HG02970 (cell line): ENCODE data around the gene SLC46A1.

Experiments used
- ATAC-seq: cut with Tn5 transposase; IDR thresholded peaks from one replicate; pipeline ENCODE4 v1.9.1; 2021; ENCODE audit warnings: mild to moderate bottlenecking, moderate library complexity, moderate number of reproducible peaks; ENCODE audit not compliant: unreplicated experiment, low FRiP score

The SLC46A1 gene

DNA sequence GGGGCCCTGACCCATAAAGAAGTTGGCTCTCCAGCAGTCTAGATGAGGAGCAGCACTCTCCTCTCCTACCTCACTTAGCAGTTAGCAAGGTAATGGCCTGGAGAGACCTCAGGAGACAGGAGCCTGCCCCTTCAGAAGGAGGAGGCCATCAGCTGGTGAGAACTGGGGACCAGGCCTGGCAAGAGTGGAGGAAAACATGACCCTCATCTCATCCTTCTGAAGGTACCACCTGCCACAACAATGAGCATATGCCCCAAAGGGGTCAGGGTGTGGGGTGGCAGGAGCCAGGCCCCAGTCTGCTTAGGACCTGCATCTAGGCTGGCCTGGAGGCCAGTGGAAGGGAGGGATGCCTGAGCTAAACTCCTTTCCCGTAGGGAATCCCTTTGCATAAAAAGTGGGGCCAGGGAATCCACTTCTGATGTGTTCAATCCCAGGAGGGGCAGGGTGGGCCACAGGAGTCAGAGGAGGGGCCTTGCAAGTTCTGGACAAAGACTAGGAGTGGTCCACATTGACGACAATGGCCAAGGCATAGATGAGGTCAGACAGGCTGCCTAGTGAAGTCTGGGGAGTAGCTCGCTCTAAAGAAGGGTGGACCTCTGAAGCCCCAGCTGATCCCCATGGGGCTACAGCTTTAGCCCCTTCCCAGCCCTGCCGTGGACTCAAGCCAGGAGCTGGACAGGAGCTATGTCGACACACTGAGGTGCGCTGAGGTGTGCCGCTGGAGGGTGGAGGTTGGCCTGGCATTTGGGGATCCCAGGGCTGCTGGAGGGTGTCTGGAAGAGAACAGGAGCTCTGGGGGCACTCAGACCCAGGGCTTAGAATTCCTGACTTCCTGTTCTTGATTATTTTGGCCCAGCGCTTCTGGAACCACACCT is 42.0 kb downstream of the SLC46A1 start:
- ATAC-seq = no peak

DNA sequence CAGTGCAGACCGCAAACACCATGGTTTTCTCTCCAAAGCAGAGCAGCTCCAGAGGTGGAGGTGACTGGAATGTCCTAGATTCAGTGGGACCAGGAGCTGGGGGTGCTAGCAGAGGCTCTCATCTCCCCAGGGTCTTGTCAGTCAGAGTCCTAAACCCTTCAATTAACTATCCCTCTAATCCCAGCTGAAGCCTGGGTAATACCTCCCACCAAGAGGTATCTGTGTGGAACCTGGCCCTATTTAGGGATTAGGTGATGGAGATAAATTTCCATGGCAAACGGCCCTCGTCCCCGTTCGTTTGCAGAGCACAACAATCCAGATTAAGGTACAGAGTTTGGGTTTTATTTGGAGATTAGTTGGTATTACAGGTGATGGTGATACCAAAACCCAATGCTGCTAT is 42.8 kb downstream of the SLC46A1 start:
- ATAC-seq = no peak

DNA sequence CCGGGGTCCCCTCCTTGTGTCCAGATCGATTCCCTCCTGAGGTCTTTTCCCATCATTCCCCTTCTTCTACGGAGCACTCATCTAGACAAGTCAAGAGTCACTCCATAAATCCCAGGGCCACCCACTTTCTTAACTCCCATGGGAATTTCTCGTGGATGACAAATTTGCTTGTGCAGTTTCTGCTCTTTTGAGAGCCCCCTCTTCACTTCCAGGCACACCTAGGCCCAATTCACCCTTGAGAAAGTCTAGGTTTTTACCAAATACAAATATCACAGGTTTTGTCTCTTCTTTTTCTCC is 48.2 kb downstream of the SLC46A1 start:
- no peak for ATAC-seq

DNA sequence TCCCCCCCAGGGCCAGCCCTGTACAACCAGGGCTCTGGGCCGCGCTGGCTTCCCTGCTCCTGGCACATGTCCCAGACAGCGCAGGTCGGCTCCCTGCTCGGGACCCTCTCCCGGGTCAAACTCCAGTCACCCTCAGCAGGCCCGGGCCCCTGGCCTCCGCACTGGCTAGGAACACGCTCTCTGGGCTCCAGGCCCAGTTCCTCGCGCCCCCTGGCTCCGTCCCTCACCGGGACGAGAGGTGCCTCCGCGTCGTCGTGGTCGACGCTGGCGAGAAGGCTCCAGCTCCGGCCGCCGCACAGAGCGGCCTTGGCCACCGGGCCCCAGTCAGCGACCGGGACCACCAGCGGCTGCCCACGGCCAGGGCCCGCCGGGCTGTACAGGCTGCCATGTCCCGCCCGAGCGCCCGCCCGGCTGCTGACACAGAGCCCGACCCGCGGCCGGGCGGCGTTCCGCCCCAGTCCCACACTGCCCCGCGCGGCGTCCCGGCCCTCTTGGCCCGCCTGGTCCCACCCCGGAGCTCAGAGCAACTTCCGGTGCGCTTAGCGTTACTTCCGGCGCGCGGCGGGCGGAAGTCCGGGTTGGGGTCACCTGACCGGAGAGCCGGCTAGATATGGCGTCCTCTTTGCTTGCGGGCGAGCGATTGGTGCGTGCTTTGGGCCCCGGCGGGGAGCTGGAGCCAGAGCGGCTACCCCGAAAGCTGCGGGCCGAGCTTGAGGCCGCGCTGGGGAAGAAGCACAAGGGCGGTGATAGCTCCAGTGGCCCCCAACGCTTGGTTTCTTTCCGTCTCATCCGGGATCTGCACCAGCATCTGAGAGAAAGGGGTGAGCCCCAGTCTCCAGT is 48.7 kb downstream of the SLC46A1 start, which contains the start of gene POLDIP2:
Gene POLDIP2 (minus strand): TSS at position 467 of the 840 bp plus-strand sequence. CDS start 79 bp downstream, at position 388.
- ATAC-seq = peak; percentile 98

DNA sequence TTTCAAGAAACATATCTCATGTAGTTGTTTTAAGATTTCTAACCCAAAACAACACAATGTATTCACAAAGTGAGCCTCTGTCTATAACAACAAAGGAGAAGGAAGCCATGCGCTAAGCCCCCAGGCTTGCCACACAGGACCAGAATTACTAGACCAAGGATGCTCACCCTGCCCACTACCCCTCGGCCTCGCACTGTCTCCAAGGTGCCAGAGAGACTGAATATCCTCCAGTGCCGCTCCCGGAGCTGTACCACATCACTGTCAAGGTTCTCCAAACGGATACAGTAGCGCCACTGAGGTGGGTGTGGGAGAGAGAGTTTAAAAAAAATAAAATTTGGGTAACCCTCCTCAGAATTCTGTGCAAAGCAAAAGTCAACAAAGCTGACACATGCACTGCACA is 55.7 kb downstream of the SLC46A1 start:
- ATAC-seq = no peak

DNA sequence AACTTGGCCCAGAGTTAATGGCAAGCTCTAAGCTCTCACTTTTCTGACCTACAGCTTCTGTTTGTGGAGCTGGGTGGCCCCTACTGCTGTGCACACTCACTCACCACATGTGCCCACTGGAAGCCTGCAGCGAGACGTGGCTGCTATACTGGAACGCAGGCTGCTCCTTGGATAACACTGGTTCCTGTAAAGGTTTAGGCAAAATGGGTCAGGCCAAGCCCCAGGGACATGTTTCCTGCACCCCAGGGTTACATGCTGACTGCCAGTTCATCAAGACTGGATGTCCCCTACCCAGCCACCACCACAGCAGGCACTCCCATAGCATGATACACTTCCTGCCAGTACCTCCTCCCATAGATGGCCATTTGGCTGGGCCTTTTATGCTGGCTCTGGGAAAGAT is 57.0 kb downstream of the SLC46A1 start:
- no peak for ATAC-seq

DNA sequence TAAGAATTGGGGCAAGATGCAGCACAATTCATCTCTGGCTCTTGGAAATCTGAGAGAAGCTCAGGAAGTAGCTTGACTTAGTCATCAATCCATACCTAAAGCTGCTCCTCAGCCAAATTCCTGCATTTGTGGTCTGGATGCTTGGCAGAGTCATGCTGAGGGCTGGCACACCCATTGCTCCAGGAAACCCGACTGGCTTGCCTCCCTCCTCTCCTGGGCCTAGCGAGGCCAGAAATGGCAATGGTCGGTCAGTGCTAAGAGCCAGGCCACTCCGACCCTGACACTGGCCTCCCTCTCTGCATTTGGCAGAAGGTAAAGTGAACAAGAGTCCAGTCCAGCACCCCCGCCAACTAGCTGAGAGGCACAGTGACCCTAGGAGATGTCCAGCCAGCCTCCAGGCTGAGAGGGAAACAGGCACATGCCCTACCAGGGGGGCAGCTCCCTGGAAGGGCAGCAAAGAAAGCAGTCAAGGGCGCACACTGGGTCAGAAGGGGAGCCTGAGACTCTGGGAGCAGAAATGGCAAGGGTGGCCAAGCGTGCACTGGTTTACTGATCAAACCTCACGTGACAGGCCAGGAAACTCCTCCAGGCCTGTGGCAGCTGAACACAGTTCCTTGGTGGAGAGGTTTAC is 58.6 kb downstream of the SLC46A1 start:
- no peak for ATAC-seq

DNA sequence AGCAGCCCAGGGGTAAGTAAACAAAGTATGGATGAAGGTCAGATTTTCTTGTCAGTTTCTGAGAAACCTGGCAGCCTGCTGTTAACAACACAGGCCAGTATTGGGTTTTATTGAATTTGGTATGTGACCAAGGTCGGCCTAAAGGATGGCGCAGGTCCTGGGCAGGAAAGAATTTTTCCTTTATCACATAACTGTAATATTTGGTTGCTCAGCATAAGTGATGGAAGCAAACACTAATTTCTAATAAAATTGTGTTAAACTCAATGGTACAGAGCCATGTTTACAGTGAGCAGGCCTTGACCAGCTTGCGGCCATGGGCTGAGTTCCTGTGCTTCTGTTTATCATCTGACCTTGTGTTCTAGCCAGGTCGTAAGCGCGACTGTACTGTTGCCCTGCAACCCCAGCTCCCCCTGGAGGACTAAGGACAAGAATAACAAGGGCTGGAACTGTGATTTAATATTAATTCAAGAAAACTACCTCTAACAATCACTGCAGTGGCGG is 59.2 kb downstream of the SLC46A1 start:
- no peak for ATAC-seq

DNA sequence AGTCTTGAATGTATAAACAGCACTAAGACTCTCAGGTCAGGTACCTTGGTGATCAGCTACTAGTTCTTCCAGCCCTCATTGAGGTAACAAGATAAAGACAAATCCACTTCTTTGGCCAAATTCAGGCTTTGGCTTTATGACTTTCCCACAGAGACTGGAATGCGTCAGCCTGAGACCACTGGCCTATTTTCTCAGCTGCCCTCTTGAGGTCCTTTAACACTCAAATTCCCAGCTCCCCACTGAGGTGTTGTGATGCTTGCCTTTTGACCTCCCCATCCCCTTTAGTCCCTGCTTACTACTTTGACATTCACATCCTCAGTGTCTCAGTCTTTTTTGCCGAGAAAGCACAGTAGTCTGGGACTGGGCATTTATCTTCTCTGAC is 59.8 kb downstream of the SLC46A1 start:
- ATAC-seq = no peak

DNA sequence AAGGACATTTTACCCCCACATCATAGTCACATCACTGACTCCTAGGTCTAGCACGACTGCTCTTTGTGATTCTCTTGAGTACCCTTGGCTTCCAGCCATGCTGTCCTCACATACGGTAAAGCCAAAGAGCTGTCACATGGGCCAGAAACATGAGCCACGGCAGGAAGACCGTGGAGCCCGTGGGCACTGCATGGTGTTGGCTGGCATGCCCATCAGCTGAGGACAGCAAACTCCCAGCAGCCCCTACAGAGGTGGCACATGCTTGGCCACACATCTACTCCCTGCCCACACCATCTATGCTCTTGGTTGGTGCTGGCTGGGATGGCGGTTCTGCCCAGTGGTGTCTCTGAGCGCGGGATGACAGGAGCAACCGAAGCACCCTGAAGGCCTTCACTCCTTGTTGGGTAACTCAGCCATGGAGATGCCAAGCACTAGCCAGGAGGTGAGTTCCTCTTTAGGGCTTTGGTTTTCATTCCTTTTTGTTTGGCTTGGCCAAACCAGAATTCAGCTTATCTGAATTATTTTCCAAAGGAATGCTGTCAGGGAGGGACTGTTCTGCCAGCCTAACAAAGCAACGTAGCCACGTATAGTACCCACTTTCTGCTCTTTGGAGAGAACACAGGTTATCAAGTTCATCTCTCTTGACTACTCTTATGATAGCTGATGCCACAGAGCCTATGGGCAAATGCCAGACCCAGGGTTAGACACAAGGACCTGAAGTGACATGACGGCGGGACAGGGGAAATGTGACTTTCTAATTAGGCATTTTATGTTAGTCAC is 60.4 kb downstream of the SLC46A1 start:
- ATAC-seq = no peak
